Spleen (tissue), 7 donors: ENCODE data around the gene CACNA2D3.

Experiments
- POLR2A ChIP-seq, 3 donors: fragments of 450-650 bp; IDR thresholded peaks; one replicate each; pipeline ENCODE4 v1.5.1; 2017; ENCODE audit warnings: antibody characterized with exemption in 3 of 3, mild to moderate bottlenecking in 1 of 3
- TF ChIP-seq, protein P1 (sequence below), 11 experiments: fragments of 200-600 bp in 7 of 11; fragments of 450-650 bp in 4 of 11; sonication (generic) in 4 of 11; IDR thresholded peaks in 8 of 11; conservative IDR thresholded peaks in 3 of 11; 1 replicate in 7 of 11; 2 replicates in 4 of 11; pipeline versions ENCODE4 v1.4.0 to v1.8.0; 2016 to 2021; ENCODE audit warnings: antibody characterized with exemption in 11 of 11, inconsistent platforms in 4 of 11, mild to moderate bottlenecking in 1 of 11
- donor health status: DM: no; HTN: no; CAD: no; lungs with moderate emphysema.
- donor health status: DM: no; HTN: no; CAD: no.
- donor health status: DM: no; HTN: no; CAD: no.

DNA sequence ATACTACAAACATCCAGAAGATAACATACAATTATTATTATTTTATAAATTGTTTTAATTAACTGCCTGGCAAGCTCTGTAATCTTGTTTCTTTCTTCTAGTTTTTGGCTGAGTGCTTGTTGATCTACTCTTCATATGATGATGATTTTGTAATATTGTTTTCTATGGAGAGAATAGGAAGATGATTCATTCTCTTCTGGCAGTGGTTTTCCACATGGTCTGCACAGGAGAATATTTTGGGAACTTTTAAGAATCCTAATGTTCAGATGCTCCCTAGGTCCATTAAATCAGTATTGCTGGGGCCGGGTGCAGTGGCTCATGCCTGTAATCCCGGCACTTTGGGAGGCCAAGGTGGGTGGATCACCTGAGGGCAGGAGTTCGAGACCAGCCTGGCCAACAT is 37.6 kb downstream of the CACNA2D3 start:
- TF ChIP-seq, protein P1, sequence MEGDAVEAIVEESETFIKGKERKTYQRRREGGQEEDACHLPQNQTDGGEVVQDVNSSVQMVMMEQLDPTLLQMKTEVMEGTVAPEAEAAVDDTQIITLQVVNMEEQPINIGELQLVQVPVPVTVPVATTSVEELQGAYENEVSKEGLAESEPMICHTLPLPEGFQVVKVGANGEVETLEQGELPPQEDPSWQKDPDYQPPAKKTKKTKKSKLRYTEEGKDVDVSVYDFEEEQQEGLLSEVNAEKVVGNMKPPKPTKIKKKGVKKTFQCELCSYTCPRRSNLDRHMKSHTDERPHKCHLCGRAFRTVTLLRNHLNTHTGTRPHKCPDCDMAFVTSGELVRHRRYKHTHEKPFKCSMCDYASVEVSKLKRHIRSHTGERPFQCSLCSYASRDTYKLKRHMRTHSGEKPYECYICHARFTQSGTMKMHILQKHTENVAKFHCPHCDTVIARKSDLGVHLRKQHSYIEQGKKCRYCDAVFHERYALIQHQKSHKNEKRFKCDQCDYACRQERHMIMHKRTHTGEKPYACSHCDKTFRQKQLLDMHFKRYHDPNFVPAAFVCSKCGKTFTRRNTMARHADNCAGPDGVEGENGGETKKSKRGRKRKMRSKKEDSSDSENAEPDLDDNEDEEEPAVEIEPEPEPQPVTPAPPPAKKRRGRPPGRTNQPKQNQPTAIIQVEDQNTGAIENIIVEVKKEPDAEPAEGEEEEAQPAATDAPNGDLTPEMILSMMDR (IDR thresholded peaks at IDR 0.05 in 8 of 11, conservative IDR thresholded peaks at IDR 0.05 in 3 of 11) = no peak
- no peak for TF ChIP-seq POLR2A (IDR thresholded peaks at IDR 0.05)
